Neuronal stem cell (in vitro differentiated cells): ENCODE results near the gene MIA.

Source experiments
- DNase-seq: peaks from one replicate; pipeline ENCODE4 v3.0.0-alpha.2; 2013; ENCODE audit warnings: low spot score
- H2AFZ ChIP-seq: one replicate; pipeline ENCODE4 v1.6.1; 2013; ENCODE audit warnings: mild to moderate bottlenecking, low read length, inconsistent platforms
- H2AK5ac ChIP-seq: 2 replicates; pipeline ENCODE4 v1.6.1; 2013; ENCODE audit warnings: low read depth, mild to moderate bottlenecking, inconsistent platforms, low read length, moderate library complexity, mixed read lengths
- H2BK120ac ChIP-seq: 2 replicates; pipeline ENCODE4 v1.6.1; 2013; ENCODE audit warnings: low read depth, mild to moderate bottlenecking, inconsistent platforms, low read length, moderate library complexity, mixed read lengths
- H2BK12ac ChIP-seq: one replicate; pipeline ENCODE4 v1.6.1; 2013; ENCODE audit warnings: low read length, inconsistent platforms
- H2BK15ac ChIP-seq: 2 replicates; pipeline ENCODE4 v1.6.1; 2013; ENCODE audit warnings: mild to moderate bottlenecking, low read length, inconsistent platforms, mixed read lengths
- H2BK5ac ChIP-seq: one replicate; pipeline ENCODE4 v1.6.1; 2013; ENCODE audit warnings: inconsistent platforms, mild to moderate bottlenecking, low read length, moderate library complexity
- H3K14ac ChIP-seq: one replicate; pipeline ENCODE4 v1.6.1; 2013; ENCODE audit warnings: low read length, inconsistent platforms
- H3K18ac ChIP-seq: 2 replicates; pipeline ENCODE4 v1.6.1; 2013; ENCODE audit warnings: low read length, inconsistent platforms
- H3K23ac ChIP-seq: 2 replicates; pipeline ENCODE4 v1.6.1; 2013; ENCODE audit warnings: low read depth, mild to moderate bottlenecking, mixed read lengths, low read length, inconsistent platforms; ENCODE audit not compliant: poor library complexity
- H3K27ac ChIP-seq: replicated peaks from 3 replicates; pipeline ENCODE4 v1.5.1; 2013; ENCODE audit warnings: low read length, inconsistent platforms
- H3K27me3 ChIP-seq, 3 experiments: 2 replicates each; pipeline ENCODE4 v1.6.1; 2013; ENCODE audit warnings: low read length in 3 of 3, mild to moderate bottlenecking in 2 of 3, inconsistent platforms in 1 of 3, low read depth in 1 of 3, mixed read lengths in 1 of 3, moderate library complexity in 1 of 3; ENCODE audit not compliant: control insufficient read depth in 3 of 3, insufficient read depth in 3 of 3
- H3K36me3 ChIP-seq, 2 donors: replicated peaks in 1 of 2; 2 replicates each; pipeline ENCODE4 v1.6.1; 2013; ENCODE audit warnings: low read length in 2 of 2; ENCODE audit not compliant: control insufficient read depth in 2 of 2, insufficient read depth in 2 of 2
- H3K4ac ChIP-seq: 2 replicates; pipeline ENCODE4 v1.6.1; 2013; ENCODE audit warnings: inconsistent platforms, mild to moderate bottlenecking, low read length, moderate library complexity
- H3K4me1 ChIP-seq, 2 donors: 1 replicate in 1 of 2; 2 replicates in 1 of 2; pipeline ENCODE4 v1.6.1; 2013; ENCODE audit warnings: low read length in 2 of 2, low read depth in 1 of 2; ENCODE audit not compliant: control insufficient read depth in 2 of 2, insufficient read depth in 1 of 2
- H3K4me2 ChIP-seq: one replicate; pipeline ENCODE4 v1.6.1; 2013; ENCODE audit warnings: mild to moderate bottlenecking, low read length, inconsistent platforms; ENCODE audit not compliant: insufficient read depth, poor library complexity, severe bottlenecking
- H3K4me3 ChIP-seq, 2 donors: 2 replicates each; pipeline ENCODE4 v1.5.1; 2013; ENCODE audit warnings: low read length in 2 of 2, mild to moderate bottlenecking in 2 of 2, inconsistent platforms in 1 of 2, moderate library complexity in 1 of 2
- H3K79me1 ChIP-seq: one replicate; pipeline ENCODE4 v1.6.1; 2013; ENCODE audit warnings: low read depth, mild to moderate bottlenecking, inconsistent platforms, low read length, moderate library complexity
- H3K9ac ChIP-seq: one replicate; pipeline ENCODE4 v1.6.1; 2013; ENCODE audit warnings: mild to moderate bottlenecking, low read depth, low read length, inconsistent platforms; ENCODE audit not compliant: poor library complexity
- H3K9me3 ChIP-seq, 2 donors: replicated peaks in 1 of 2; 2 replicates each; pipeline versions ENCODE3 to v1.6.1; 2013; ENCODE audit warnings: low read length in 2 of 2, mild to moderate bottlenecking in 2 of 2, inconsistent platforms in 1 of 2, low read depth in 1 of 2, mixed read lengths in 1 of 2, moderate library complexity in 1 of 2; ENCODE audit not compliant: control insufficient read depth in 2 of 2, insufficient read depth in 1 of 2
- H4K8ac ChIP-seq: one replicate; pipeline ENCODE4 v1.6.1; 2013; ENCODE audit warnings: low read depth, mild to moderate bottlenecking, inconsistent platforms, low read length, moderate library complexity
- H4K91ac ChIP-seq: one replicate; pipeline ENCODE4 v1.6.1; 2013; ENCODE audit warnings: low read length, low read depth, mild to moderate bottlenecking, inconsistent platforms; ENCODE audit not compliant: poor library complexity
- WGBS, 2 donors: extraction: QIAGEN DNeasy Blood & Tissue Kit; methylation state at CpG; one replicate each; pipeline ENCODE4 v1.1.7; 2013; ENCODE audit warnings: missing lambda C conversion rate in 2 of 2, mixed read lengths in 1 of 2; ENCODE audit not compliant: insufficient read length in 2 of 2, insufficient replicate concordance in 1 of 2; ENCODE audit errors: extremely low coverage in 2 of 2; 5-methylcytosine and 5-hydroxymethylcytosine counted together

MIA gene

DNA sequence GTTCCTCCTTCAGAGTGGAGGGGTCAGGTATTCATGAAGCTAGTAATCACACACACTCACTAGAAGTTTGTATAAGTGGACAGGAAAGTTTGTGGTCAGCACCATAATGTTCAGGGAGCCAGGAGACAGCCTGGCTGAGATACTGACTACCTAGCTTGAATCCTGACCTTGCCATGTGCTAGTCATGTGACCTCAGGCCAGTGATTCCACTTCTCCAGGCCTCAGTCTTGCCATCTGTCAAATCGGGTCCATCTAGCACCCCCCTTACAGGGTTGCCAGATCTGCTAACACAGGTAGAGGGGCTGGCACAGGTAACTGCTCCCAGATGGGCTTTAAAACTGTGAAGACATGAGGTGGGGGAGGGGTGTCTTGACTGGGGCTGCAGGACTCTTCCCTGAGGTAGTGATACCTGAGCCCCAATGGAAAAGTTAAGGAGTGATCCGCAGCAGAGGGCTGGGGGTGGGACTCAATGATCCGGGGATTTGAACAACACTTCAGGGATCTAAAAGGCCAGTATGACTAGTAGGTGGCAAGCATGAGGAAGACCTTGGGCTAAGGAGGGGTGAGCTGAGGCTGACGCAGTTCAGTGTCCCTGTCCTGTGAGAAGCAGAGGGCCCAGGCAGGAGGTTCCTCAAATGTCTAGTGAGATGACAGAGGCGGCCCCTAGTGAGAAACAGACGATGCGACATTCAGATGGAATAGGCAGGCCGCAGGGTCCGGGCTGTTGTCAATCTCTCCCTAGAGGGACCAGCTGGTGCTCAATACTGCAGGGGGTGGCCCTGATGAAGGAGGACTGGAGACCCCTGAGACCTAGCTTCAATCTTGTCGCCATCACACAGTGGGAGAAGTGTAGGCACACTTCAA is 33.6 kb upstream of the MIA start:
- Histone ChIP-seq H3K27ac (no peak overlapping the region), H4K8ac (no peak overlapping the region), H3K9ac (no peak overlapping the region), H3K4me1 (peaks cover 0 to 1% of the 10 kb centered on the region in 2 donors), H4K91ac (no peak overlapping the region), H3K36me3 (peaks cover 23 to 57% of the 10 kb centered on the region in 2 donors), H2AK5ac (no peak overlapping the region), H3K27me3 (no peaks in the 10 kb centered on the region), H3K4me3 (peak overlapping the region in 1 of 2 donors; percentile 45), H2BK12ac (no peak overlapping the region), H3K9me3 (peaks cover 0 to 1% of the 10 kb centered on the region in 2 donors), H3K4ac (no peak overlapping the region), H3K4me2 (no peak overlapping the region), H3K79me1 (peaks cover 3% of the 10 kb centered on the region), H2BK120ac (no peak overlapping the region), H2AFZ (no peak overlapping the region), H3K14ac (no peak overlapping the region), H2BK15ac (no peak overlapping the region), H3K23ac (peak overlapping the region; percentile 95), H3K18ac (no peak overlapping the region), H2BK5ac (no peak overlapping the region)
- no peak for DNase-seq
- WGBS, 2 donors, result no CpG with 5 or more reads among the region's 10 CpGs

DNA sequence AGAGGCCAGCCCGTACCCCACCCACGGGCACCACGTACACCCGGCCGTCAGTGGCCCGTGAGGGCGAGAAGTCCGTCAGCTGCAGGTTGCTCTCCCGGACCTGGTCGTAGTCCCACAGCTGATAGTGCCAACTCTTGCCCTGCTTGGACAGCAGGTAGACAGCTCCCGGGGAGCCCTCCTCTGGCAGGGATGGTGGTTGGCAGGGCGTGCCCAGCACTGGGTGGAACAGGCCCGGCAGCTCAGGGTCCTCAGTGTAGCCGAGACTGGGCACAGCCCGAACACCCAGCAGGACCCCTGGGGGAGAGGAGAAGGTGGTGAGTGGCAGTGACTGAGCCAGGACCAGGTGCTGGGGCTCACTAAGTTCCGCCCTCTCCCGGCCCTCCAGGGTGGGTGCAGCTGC is 32.8 kb upstream of the MIA start:
- H3K27ac ChIP-seq, result no peak overlapping the region
- H2BK12ac ChIP-seq, result no peak overlapping the region
- H3K4me3 ChIP-seq, result peak overlapping the region in 1 of 2 donors; percentile 45
- H2BK120ac ChIP-seq, result no peak overlapping the region
- no peak overlapping the region for H2AFZ ChIP-seq
- H3K79me1 ChIP-seq, result peaks cover 3% of the 10 kb centered on the region
- H3K4me1 ChIP-seq, result peaks cover 0 to 1% of the 10 kb centered on the region in 2 donors
- H3K4me2 ChIP-seq, result no peak overlapping the region
- no peak for DNase-seq
- WGBS, 2 donors, result no CpG with 5 or more reads among the region's 17 CpGs
- H3K18ac ChIP-seq, result no peak overlapping the region
- no peak overlapping the region for H3K9ac ChIP-seq
- no peak overlapping the region for H3K14ac ChIP-seq
- H2BK5ac ChIP-seq, result no peak overlapping the region
- H3K36me3 ChIP-seq, result peaks cover 17 to 49% of the 10 kb centered on the region in 2 donors
- no peak overlapping the region for H3K4ac ChIP-seq
- H4K91ac ChIP-seq, result no peak overlapping the region
- H3K27me3 ChIP-seq, result no peaks in the 10 kb centered on the region
- no peak overlapping the region for H2BK15ac ChIP-seq
- peak overlapping the region; percentile 95 for H3K23ac ChIP-seq
- H2AK5ac ChIP-seq, result no peak overlapping the region
- no peak overlapping the region for H4K8ac ChIP-seq
- H3K9me3 ChIP-seq, result peaks cover 0 to 1% of the 10 kb centered on the region in 2 donors

DNA sequence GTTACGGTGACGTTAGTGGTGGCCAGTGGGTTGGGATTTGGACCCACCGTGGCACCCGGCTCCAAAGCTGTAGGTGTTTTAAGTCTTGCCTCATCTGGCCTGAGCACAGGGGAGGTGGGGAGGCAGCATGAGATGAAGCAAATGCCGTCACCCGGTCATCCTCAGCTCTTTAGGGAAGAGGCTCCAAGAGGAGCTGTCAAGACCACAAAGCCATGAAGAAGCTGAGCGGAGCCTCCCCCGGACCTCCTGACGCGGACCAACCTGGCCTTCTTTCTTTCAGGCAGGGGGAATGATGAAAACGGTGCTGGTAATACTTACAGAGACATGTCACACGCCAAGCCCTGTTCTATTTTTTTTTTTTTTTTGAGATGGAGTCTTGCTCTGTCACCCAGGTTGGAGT is 32.4 kb upstream of the MIA start:
- no peak overlapping the region for H3K9ac ChIP-seq
- H2AK5ac ChIP-seq, result no peak overlapping the region
- no peak overlapping the region for H2BK120ac ChIP-seq
- no peak overlapping the region for H3K27ac ChIP-seq
- no peak overlapping the region for H2BK15ac ChIP-seq
- DNase-seq, result no peak
- peaks cover 3% of the 10 kb centered on the region for H3K79me1 ChIP-seq
- H4K8ac ChIP-seq, result no peak overlapping the region
- peaks cover 0 to 1% of the 10 kb centered on the region in 2 donors for H3K9me3 ChIP-seq
- H3K4me2 ChIP-seq, result no peak overlapping the region
- no CpG with 5 or more reads among the region's 12 CpGs for WGBS, 2 donors
- no peak overlapping the region for H3K18ac ChIP-seq
- H3K14ac ChIP-seq, result no peak overlapping the region
- H2BK5ac ChIP-seq, result no peak overlapping the region
- H4K91ac ChIP-seq, result no peak overlapping the region
- no peak overlapping the region for H3K4ac ChIP-seq
- no peak overlapping the region for H2AFZ ChIP-seq
- H3K27me3 ChIP-seq, result no peaks in the 10 kb centered on the region
- H2BK12ac ChIP-seq, result no peak overlapping the region
- no peak overlapping the region for H3K23ac ChIP-seq
- H3K4me1 ChIP-seq, result peaks cover 0 to 1% of the 10 kb centered on the region in 2 donors
- no peak overlapping the region for H3K4me3 ChIP-seq
- peaks cover 17 to 48% of the 10 kb centered on the region in 2 donors for H3K36me3 ChIP-seq

DNA sequence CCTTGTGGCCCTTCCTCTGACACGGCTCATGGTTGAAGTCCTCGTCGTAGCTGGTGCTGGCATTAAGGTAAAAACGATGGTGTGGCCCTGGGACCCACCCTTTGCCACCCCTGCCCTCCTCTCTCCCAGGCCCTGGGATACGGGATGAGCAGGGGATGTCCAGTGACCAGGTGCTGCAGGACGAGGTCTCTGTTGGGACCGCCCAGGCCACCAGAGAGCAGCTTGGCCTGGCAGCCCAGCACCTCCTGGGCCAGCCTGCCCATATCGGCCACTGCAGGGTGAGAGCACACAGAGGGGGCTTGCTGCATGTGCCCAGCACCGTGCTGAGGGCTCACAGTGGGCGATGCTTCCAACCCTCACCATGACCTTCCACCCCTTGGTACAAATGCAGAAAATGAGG is 31.4 kb upstream of the MIA start:
- H2BK15ac ChIP-seq, result no peak overlapping the region
- no peak overlapping the region for H3K14ac ChIP-seq
- no peak overlapping the region for H2AFZ ChIP-seq
- peaks cover 2 to 3% of the 10 kb centered on the region in 2 donors for H3K4me1 ChIP-seq
- DNase-seq, result no peak
- H3K27ac ChIP-seq, result no peak overlapping the region
- H3K4me2 ChIP-seq, result no peak overlapping the region
- peaks cover 0 to 1% of the 10 kb centered on the region in 2 donors for H3K9me3 ChIP-seq
- WGBS, 2 donors, result no CpG with 5 or more reads among the region's 10 CpGs
- peak overlapping the region; percentile 53 for H4K91ac ChIP-seq
- H2AK5ac ChIP-seq, result peak overlapping the region; percentile 19
- H3K36me3 ChIP-seq, result peaks cover 14 to 42% of the 10 kb centered on the region in 2 donors
- peak overlapping the region; percentile 60 for H2BK12ac ChIP-seq
- no peak overlapping the region for H3K4me3 ChIP-seq
- peaks cover 3% of the 10 kb centered on the region for H3K79me1 ChIP-seq
- no peaks in the 10 kb centered on the region for H3K27me3 ChIP-seq
- peak overlapping the region; percentile 27 for H3K9ac ChIP-seq
- H3K4ac ChIP-seq, result no peak overlapping the region
- peak overlapping the region; percentile 29 for H2BK5ac ChIP-seq
- no peak overlapping the region for H3K18ac ChIP-seq
- no peak overlapping the region for H4K8ac ChIP-seq
- H3K23ac ChIP-seq, result peak overlapping the region; percentile 69
- no peak overlapping the region for H2BK120ac ChIP-seq
